HepG2 (cell line): ENCODE measurements around the gene MRPL48. TPM values are rescaled to one million over a fixed set of nuclear protein-coding genes. Genes with fewer than 3 reads are reported as not detected.

Source experiments
- ATAC-seq: fragments of 200-7000 bp; cut with Tn5 transposase; 3 replicates; pipeline ENCODE4 v1.9.1; 2020; ENCODE audit warnings: mild to moderate bottlenecking, moderate library complexity
- BruUV-seq: library from RNA; stranded (reverse); fragments of 400-500 nt; replicated peaks from 2 replicates; lab custom pipeline; 2021; lab: Mats Ljungman, UMichigan
- CTCF ChIA-PET: fragments of 300-600 bp; formaldehyde crosslinking; extraction: SDS; loops from one replicate; lab custom pipeline; 2021; ENCODE audit warnings: low total read pairs, inconsistent platforms, low intra/inter-chr PET ratio; lab: Yijun Ruan, JAX
- POLR2A ChIA-PET: fragments of 350-600 bp; sonication (Branson Sonifier 250); formaldehyde crosslinking; loops from one replicate; lab custom pipeline; 2020; ENCODE audit warnings: antibody characterized with exemption, inconsistent platforms; lab: Yijun Ruan, JAX
- DNase-seq: peaks from one replicate; pipeline ENCODE4 v3.0.0-alpha.2; 2015; ENCODE audit warnings: low spot score
- FAIRE-seq: peaks from 3 replicates; lab custom pipeline; 2011; peaks lifted over from hg19 to GRCh38; lab: Jason Lieb, UNC
- H2AFZ ChIP-seq: one replicate; pipeline ENCODE4 v1.6.1; 2011; ENCODE audit warnings: low read length, inconsistent platforms
- H3K27ac ChIP-seq: fragments of 300-600 bp; 3 replicates; pipeline ENCODE4 v1.8.0; 2011; ENCODE audit warnings: mixed run types, mild to moderate bottlenecking, mixed read lengths, low read length, inconsistent platforms; ENCODE audit not compliant: insufficient read depth; ENCODE audit errors: extremely low read length
- H3K27me3 ChIP-seq, 2 experiments: fragments of 200-600 bp in 1 of 2; 2 replicates in 1 of 2; 3 replicates in 1 of 2; pipeline versions ENCODE4 v1.6.0 to v1.8.0; 2011; ENCODE audit warnings: low read length in 2 of 2, mild to moderate bottlenecking in 2 of 2, moderate library complexity in 2 of 2, inconsistent platforms in 1 of 2; ENCODE audit not compliant: insufficient read depth in 2 of 2, control insufficient read depth in 1 of 2
- H3K36me3 ChIP-seq, 2 experiments: fragments of 200-600 bp in 1 of 2; replicated peaks in 1 of 2; 2 replicates in 1 of 2; 3 replicates in 1 of 2; pipeline versions ENCODE4 v1.5.1 to v1.8.0; 2011; ENCODE audit warnings: low read length in 2 of 2, inconsistent platforms in 1 of 2; ENCODE audit not compliant: insufficient read depth in 2 of 2, control insufficient read depth in 1 of 2
- H3K4me1 ChIP-seq: 2 replicates; pipeline ENCODE4 v1.5.1; 2012; ENCODE audit warnings: low read length, inconsistent platforms; ENCODE audit not compliant: insufficient read depth
- H3K4me2 ChIP-seq: 2 replicates; pipeline ENCODE4 v1.6.0; 2011; ENCODE audit warnings: low read depth, low read length, inconsistent platforms
- H3K4me3 ChIP-seq, 3 experiments: fragments of 200-600 bp in 1 of 3; sonication (generic), shearing (Covaris generic) in 1 of 3; replicated peaks in 1 of 3; 2 replicates each; pipeline ENCODE4 v1.5.1; 2011 to 2016; ENCODE audit warnings: low read length in 3 of 3, inconsistent platforms in 2 of 3, low read depth in 2 of 3, mild to moderate bottlenecking in 2 of 3, control low read depth in 1 of 3, mixed read lengths in 1 of 3; ENCODE audit not compliant: insufficient read depth in 1 of 3
- H3K79me2 ChIP-seq: one replicate; pipeline ENCODE4 v1.6.1; 2011; ENCODE audit warnings: low read length, inconsistent platforms; ENCODE audit not compliant: insufficient read depth
- H3K9ac ChIP-seq: 2 replicates; pipeline ENCODE4 v1.6.0; 2011; ENCODE audit warnings: mild to moderate bottlenecking, low read depth, low read length, inconsistent platforms; ENCODE audit not compliant: insufficient read depth
- H3K9me3 ChIP-seq: 2 replicates; pipeline ENCODE4 v1.5.1; 2012; ENCODE audit warnings: mild to moderate bottlenecking, low read length
- H4K20me1 ChIP-seq: 2 replicates; pipeline ENCODE4 v1.6.0; 2011; ENCODE audit warnings: inconsistent platforms, mild to moderate bottlenecking, low read length, moderate library complexity; ENCODE audit not compliant: insufficient read depth
- GFI1 ChIP-seq: sonication (generic); formaldehyde crosslinking; IDR thresholded peaks from 2 replicates; pipeline ENCODE4 v1.5.0; 2020; ENCODE audit warnings: missing genetic modification reagents, mild to moderate bottlenecking, borderline replicate concordance
- MAZ ChIP-seq, 2 experiments: sonication (generic) in 1 of 2; formaldehyde crosslinking in 1 of 2; IDR thresholded peaks; 2 replicates each; pipeline versions ENCODE4 v1.5.0 to v1.6.1; 2012 to 2020; ENCODE audit warnings: low read depth in 2 of 2, mild to moderate bottlenecking in 2 of 2, borderline replicate concordance in 1 of 2, improper control_type of control experiment in 1 of 2, low read length in 1 of 2, missing genetic modification reagents in 1 of 2, moderate library complexity in 1 of 2
- MXD4 ChIP-seq: IDR thresholded peaks from 2 replicates; pipeline ENCODE4 v1.6.1; 2016; ENCODE audit warnings: mild to moderate bottlenecking, missing biosample characterization, missing genetic modification reagents
- MYNN ChIP-seq: sonication (generic); formaldehyde crosslinking; IDR thresholded peaks from 2 replicates; pipeline ENCODE4 v1.4.0; 2020; ENCODE audit warnings: mild to moderate bottlenecking, low read depth, missing genetic modification reagents
- NRL ChIP-seq: sonication (generic); formaldehyde crosslinking; IDR thresholded peaks from 2 replicates; pipeline ENCODE4 v1.5.0; 2020; ENCODE audit warnings: missing genetic modification reagents, mild to moderate bottlenecking, moderate library complexity, borderline replicate concordance
- SUZ12 ChIP-seq: fragments of 150-350 bp; IDR thresholded peaks from 2 replicates; pipeline ENCODE4 v1.6.1; 2014; ENCODE audit warnings: low read depth, low read length
- ZNF235 ChIP-seq: sonication (generic); formaldehyde crosslinking; IDR thresholded peaks from 2 replicates; pipeline ENCODE4 v1.8.1; 2023; ENCODE audit warnings: mild to moderate bottlenecking, missing genetic modification reagents, borderline replicate concordance
- in situ Hi-C: cut with HindIII; loops from 2 replicates; pipeline ENCODE4 v1.10.0; 2017; ENCODE audit warnings: low pct_unique_long_range_greater_than_20kb; ENCODE audit not compliant: extremely low pct_ligation_motif_present
- intact Hi-C: fragments of 100-400 bp; cut with micrococcal nuclease; formaldehyde crosslinking; loops from one replicate; pipeline ENCODE4 v1.10.0; 2022; ENCODE audit not compliant: unreplicated experiment
- polyA plus RNA-seq, 8 experiments: library from polyadenylated mRNA; depleted of rRNA in 3 of 8; stranded (reverse) in 7 of 8; unstranded in 1 of 8; fragments of >200 nt; fragmentation: Illumina TruSeq in 4 of 8; extraction: Trizol in 4 of 8; gene quantifications; 2 replicates each; pipeline versions ENCODE4 v1.2.1 to v1.2.3, GENCODE V29; 2011 to 2016; ENCODE audit warnings: low read depth in 4 of 8, missing spikeins in 1 of 8, mixed read lengths in 1 of 8; ENCODE audit not compliant: insufficient read depth in 1 of 8
- total RNA-seq, 5 experiments: library from RNA; depleted of rRNA; stranded (reverse); fragments of >200 nt; fragmentation: Illumina TruSeq; extraction: Trizol; gene quantifications; 2 replicates each; pipeline ENCODE4 v1.2.3, GENCODE V29; 2016; ENCODE audit warnings: low read depth in 1 of 5
- TF ChIP-seq, protein P1 (sequence below): IDR thresholded peaks from 2 replicates; pipeline ENCODE4 v1.6.1; 2016; ENCODE audit warnings: low read depth, missing genetic modification reagents, missing compliant biosample characterization
- TF ChIP-seq, protein P2 (sequence below): sonication (generic); formaldehyde crosslinking; IDR thresholded peaks from 2 replicates; pipeline ENCODE4 v1.4.0; 2020; ENCODE audit warnings: mild to moderate bottlenecking, missing genetic modification reagents
- TF ChIP-seq, protein P3 (sequence below): sonication (generic); formaldehyde crosslinking; IDR thresholded peaks from 2 replicates; pipeline ENCODE4 v1.4.0; 2020; ENCODE audit warnings: mild to moderate bottlenecking, missing genetic modification reagents

Gene MRPL48
- total and polyA plus RNA-seq, 2 of the 13 experiments (the other 11 are each of a cell fraction or from before 2014, with no cell fraction given), result 61.2 to 67.9 TPM

DNA sequence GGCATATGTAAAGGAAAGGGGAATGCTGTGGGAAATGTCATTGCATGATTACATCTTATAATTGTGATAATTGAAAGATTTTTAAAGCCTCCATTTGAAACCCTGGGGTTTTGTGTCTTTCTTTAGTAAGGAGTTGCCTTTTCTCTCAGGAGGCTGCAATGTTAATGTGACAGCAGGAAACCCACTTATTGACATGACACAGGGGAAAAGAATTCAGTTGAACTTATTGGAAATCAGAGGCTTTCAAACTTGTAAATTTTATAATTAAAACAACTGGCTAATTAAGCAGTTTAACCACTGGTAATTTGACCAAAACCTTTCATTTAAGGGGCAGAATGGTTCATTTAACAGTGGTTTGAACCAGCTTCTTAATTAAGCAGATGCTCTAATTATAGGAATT lies 31.2 kb downstream of the MRPL48 start:
- Histone ChIP-seq H3K4me1 (no peaks in the 10 kb centered on the region), H3K27me3 (no peaks in the 10 kb centered on the region), H3K9ac (no peak overlapping the region), H4K20me1 (no peaks in the 10 kb centered on the region), H3K36me3 (peaks cover 4 to 6% of the 10 kb centered on the region in 2 experiments; a peak in 3 of 5 replicates), H3K27ac (no peak overlapping the region), H3K79me2 (no peaks in the 10 kb centered on the region), H3K4me2 (no peak overlapping the region), H2AFZ (no peak overlapping the region), H3K4me3 (no peak overlapping the region), H3K9me3 (no peaks in the 10 kb centered on the region)
- in situ Hi-C loops (no loop called here), intact Hi-C loops (no loop called here)
- ChIA-PET CTCF (no interaction called here), POLR2A (no interaction called here)
- no peak for TF ChIP-seq ZNF235
- TF ChIP-seq MYNN (CRISPR knock-in tag), result no peak
- TF ChIP-seq, protein P1, sequence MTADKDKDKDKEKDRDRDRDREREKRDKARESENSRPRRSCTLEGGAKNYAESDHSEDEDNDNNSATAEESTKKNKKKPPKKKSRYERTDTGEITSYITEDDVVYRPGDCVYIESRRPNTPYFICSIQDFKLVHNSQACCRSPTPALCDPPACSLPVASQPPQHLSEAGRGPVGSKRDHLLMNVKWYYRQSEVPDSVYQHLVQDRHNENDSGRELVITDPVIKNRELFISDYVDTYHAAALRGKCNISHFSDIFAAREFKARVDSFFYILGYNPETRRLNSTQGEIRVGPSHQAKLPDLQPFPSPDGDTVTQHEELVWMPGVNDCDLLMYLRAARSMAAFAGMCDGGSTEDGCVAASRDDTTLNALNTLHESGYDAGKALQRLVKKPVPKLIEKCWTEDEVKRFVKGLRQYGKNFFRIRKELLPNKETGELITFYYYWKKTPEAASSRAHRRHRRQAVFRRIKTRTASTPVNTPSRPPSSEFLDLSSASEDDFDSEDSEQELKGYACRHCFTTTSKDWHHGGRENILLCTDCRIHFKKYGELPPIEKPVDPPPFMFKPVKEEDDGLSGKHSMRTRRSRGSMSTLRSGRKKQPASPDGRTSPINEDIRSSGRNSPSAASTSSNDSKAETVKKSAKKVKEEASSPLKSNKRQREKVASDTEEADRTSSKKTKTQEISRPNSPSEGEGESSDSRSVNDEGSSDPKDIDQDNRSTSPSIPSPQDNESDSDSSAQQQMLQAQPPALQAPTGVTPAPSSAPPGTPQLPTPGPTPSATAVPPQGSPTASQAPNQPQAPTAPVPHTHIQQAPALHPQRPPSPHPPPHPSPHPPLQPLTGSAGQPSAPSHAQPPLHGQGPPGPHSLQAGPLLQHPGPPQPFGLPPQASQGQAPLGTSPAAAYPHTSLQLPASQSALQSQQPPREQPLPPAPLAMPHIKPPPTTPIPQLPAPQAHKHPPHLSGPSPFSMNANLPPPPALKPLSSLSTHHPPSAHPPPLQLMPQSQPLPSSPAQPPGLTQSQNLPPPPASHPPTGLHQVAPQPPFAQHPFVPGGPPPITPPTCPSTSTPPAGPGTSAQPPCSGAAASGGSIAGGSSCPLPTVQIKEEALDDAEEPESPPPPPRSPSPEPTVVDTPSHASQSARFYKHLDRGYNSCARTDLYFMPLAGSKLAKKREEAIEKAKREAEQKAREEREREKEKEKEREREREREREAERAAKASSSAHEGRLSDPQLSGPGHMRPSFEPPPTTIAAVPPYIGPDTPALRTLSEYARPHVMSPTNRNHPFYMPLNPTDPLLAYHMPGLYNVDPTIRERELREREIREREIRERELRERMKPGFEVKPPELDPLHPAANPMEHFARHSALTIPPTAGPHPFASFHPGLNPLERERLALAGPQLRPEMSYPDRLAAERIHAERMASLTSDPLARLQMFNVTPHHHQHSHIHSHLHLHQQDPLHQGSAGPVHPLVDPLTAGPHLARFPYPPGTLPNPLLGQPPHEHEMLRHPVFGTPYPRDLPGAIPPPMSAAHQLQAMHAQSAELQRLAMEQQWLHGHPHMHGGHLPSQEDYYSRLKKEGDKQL (CRISPR knock-in tag), result no peak
- no peak for TF ChIP-seq SUZ12
- no peak for TF ChIP-seq MAZ (IDR thresholded peaks at IDR 0.05; ENCODE audit: borderline replicate concordance, low read depth, low read length)
- no peak for TF ChIP-seq MAZ (CRISPR knock-in tag; IDR thresholded peaks at IDR 0.05; ENCODE audit: low read depth)
- TF ChIP-seq, protein P2, sequence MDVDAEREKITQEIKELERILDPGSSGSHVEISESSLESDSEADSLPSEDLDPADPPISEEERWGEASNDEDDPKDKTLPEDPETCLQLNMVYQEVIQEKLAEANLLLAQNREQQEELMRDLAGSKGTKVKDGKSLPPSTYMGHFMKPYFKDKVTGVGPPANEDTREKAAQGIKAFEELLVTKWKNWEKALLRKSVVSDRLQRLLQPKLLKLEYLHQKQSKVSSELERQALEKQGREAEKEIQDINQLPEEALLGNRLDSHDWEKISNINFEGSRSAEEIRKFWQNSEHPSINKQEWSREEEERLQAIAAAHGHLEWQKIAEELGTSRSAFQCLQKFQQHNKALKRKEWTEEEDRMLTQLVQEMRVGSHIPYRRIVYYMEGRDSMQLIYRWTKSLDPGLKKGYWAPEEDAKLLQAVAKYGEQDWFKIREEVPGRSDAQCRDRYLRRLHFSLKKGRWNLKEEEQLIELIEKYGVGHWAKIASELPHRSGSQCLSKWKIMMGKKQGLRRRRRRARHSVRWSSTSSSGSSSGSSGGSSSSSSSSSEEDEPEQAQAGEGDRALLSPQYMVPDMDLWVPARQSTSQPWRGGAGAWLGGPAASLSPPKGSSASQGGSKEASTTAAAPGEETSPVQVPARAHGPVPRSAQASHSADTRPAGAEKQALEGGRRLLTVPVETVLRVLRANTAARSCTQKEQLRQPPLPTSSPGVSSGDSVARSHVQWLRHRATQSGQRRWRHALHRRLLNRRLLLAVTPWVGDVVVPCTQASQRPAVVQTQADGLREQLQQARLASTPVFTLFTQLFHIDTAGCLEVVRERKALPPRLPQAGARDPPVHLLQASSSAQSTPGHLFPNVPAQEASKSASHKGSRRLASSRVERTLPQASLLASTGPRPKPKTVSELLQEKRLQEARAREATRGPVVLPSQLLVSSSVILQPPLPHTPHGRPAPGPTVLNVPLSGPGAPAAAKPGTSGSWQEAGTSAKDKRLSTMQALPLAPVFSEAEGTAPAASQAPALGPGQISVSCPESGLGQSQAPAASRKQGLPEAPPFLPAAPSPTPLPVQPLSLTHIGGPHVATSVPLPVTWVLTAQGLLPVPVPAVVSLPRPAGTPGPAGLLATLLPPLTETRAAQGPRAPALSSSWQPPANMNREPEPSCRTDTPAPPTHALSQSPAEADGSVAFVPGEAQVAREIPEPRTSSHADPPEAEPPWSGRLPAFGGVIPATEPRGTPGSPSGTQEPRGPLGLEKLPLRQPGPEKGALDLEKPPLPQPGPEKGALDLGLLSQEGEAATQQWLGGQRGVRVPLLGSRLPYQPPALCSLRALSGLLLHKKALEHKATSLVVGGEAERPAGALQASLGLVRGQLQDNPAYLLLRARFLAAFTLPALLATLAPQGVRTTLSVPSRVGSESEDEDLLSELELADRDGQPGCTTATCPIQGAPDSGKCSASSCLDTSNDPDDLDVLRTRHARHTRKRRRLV, result no peak
- TF ChIP-seq MXD4 (CRISPR knock-in tag), result no peak
- TF ChIP-seq GFI1 (CRISPR knock-in tag), result no peak
- no peak for TF ChIP-seq NRL (CRISPR knock-in tag)
- TF ChIP-seq, protein P3, sequence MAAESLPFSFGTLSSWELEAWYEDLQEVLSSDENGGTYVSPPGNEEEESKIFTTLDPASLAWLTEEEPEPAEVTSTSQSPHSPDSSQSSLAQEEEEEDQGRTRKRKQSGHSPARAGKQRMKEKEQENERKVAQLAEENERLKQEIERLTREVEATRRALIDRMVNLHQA (CRISPR knock-in tag), result no peak
- FAIRE-seq (no peak), ATAC-seq (no peak), DNase-seq (no peak)
- BruUV-seq, result no TSS peak
